ENCODE data around the gene MAPK1IP1L.

Gene MAPK1IP1L

GRCh38 chr14:55098561-55098898, 47.1 kb downstream of the MAPK1IP1L start:
- no peak for DNase-seq

- DNase-seq: no peak
Observed at GRCh38 chr14:55099756-55100155, 48.3 kb downstream of the MAPK1IP1L start.

GRCh38 chr14:55101698-55102097, 50.3 kb downstream of the MAPK1IP1L start:
- DNase-seq: no peak

- DNase-seq: peak; percentile 82
Observed at GRCh38 chr14:55102141-55102621, 50.7 kb downstream of the MAPK1IP1L start.

- peak; percentile 78 for DNase-seq
Observed at GRCh38 chr14:55103005-55103640, 51.7 kb downstream of the MAPK1IP1L start.

GRCh38 chr14:55103971-55104954, 52.8 kb downstream of the MAPK1IP1L start:
- no peak for DNase-seq

GRCh38 chr14:55105991-55106390, 54.5 kb downstream of the MAPK1IP1L start:
- no peak for DNase-seq

- no peak for DNase-seq
Observed at GRCh38 chr14:55107766-55108554, 56.5 kb downstream of the MAPK1IP1L start.

- DNase-seq: no peak
Observed at GRCh38 chr14:55109836-55110235, 58.4 kb downstream of the MAPK1IP1L start.

GRCh38 chr14:55111122-55111708, 59.8 kb downstream of the MAPK1IP1L start:
- no peak for DNase-seq

GRCh38 chr14:55114720-55115119, 63.3 kb downstream of the MAPK1IP1L start:
- no peak for DNase-seq

- DNase-seq: no peak
Observed at GRCh38 chr14:55115460-55115859, 64.0 kb downstream of the MAPK1IP1L start.

GRCh38 chr14:55115861-55116245, 64.4 kb downstream of the MAPK1IP1L start:
- DNase-seq: no peak

GRCh38 chr14:55116246-55117030, 65.0 kb downstream of the MAPK1IP1L start:
- no peak for DNase-seq

- no peak for DNase-seq
Observed at GRCh38 chr14:55117803-55118441, 66.5 kb downstream of the MAPK1IP1L start.

- no peak for DNase-seq
Observed at GRCh38 chr14:55118761-55119160, 67.3 kb downstream of the MAPK1IP1L start.
